ENCODE results near the gene LRRC28.

The LRRC28 gene

GRCh38 chr15:99305761-99306505, 54.7 kb downstream of the LRRC28 start (continued):
- TF ChIP-seq PRDM2 (tag by site-specific recombination; IDR thresholded peaks at IDR 0.05; ENCODE audit: borderline replicate concordance) = no peak
- TF ChIP-seq ZNF391 (tag by site-specific recombination; IDR thresholded peaks at IDR 0.05; ENCODE audit: borderline replicate concordance, low read depth) = no peak
- no peak for TF ChIP-seq ZNF280D (tag by site-specific recombination; IDR thresholded peaks at IDR 0.05)
- TF ChIP-seq ZSCAN30 (tag by site-specific recombination; IDR thresholded peaks at IDR 0.05) = peak; percentile 40; the same call in 1 of the 2 replicates
- TF ChIP-seq ZBTB17 (tag by site-specific recombination; IDR thresholded peaks at IDR 0.05) = 0 out of 2 replicates have a peak, but pooled peaks have one; percentile 28
- no peak for TF ChIP-seq ZNF707 (tag by site-specific recombination; IDR thresholded peaks at IDR 0.05)
- no peak for TF ChIP-seq ZNF777 (tag by site-specific recombination; IDR thresholded peaks at IDR 0.05; ENCODE audit: borderline replicate concordance)
- TF ChIP-seq ZNF513 (tag by site-specific recombination; IDR thresholded peaks at IDR 0.05) = no peak
- TF ChIP-seq ZNF2 (tag by site-specific recombination; IDR thresholded peaks at IDR 0.05) = no peak
- TF ChIP-seq ZBTB11 (tag by site-specific recombination; conservative IDR thresholded peaks at IDR 0.05; ENCODE audit: low read depth) = no peak
- TF ChIP-seq ZBTB7A (tag by site-specific recombination; IDR thresholded peaks at IDR 0.05; ENCODE audit: low read depth) = no peak
- TF ChIP-seq ZBTB44 (tag by site-specific recombination; IDR thresholded peaks at IDR 0.05) = peak; percentile 67; the same call in 1 of the 2 replicates
- no peak for TF ChIP-seq ZNF302 (tag by site-specific recombination; IDR thresholded peaks at IDR 0.05; ENCODE audit: low read depth)
- no peak for TF ChIP-seq KLF7 (tag by site-specific recombination; IDR thresholded peaks at IDR 0.05; ENCODE audit: borderline replicate concordance)
- TF ChIP-seq ZNF843 (tag by site-specific recombination; IDR thresholded peaks at IDR 0.05) = peak; percentile 66
- peak; percentile 80; the same call in 1 of the 2 replicates for TF ChIP-seq ZNF561 (tag by site-specific recombination; IDR thresholded peaks at IDR 0.05; ENCODE audit: borderline replicate concordance)
- no peak for TF ChIP-seq GLI4 (tag by site-specific recombination; IDR thresholded peaks at IDR 0.05)
- no peak for TF ChIP-seq ZNF621 (tag by site-specific recombination; IDR thresholded peaks at IDR 0.05)
- no peak for TF ChIP-seq ATF2 (tag by site-specific recombination; IDR thresholded peaks at IDR 0.05; ENCODE audit: low read depth)
- TF ChIP-seq ZNF560 (tag by site-specific recombination; IDR thresholded peaks at IDR 0.05; ENCODE audit: borderline replicate concordance) = no peak
